Measurements from ENCODE around the gene SNRPD3.
"Not testable (repeated sequence)": the region's sequence is repeated elsewhere in the genome, so short reads cannot be mapped to it uniquely, and the experiment has no call there.

DNA sequence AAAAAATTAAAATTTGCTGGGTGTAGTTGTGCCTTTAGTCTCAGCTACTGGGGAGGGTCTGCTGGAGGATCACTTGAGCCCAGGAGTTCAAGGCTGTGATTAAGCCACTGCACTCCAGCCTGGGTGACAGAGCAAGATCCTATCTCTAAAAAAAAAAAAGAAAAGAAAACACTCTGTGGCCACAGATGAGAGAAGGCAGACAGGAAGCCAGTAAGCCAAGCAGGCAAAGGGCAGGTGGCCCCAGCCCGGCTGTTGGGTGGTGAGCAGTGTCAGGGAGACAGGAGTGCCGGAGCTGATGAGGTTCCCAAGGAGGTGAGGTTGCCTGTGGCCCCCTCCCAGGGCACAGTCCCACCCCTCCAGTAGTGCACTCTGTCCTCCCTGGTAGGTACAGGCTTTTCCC is 66.8 kb downstream of the SNRPD3 start:
- TF ChIP-seq, protein P1, sequence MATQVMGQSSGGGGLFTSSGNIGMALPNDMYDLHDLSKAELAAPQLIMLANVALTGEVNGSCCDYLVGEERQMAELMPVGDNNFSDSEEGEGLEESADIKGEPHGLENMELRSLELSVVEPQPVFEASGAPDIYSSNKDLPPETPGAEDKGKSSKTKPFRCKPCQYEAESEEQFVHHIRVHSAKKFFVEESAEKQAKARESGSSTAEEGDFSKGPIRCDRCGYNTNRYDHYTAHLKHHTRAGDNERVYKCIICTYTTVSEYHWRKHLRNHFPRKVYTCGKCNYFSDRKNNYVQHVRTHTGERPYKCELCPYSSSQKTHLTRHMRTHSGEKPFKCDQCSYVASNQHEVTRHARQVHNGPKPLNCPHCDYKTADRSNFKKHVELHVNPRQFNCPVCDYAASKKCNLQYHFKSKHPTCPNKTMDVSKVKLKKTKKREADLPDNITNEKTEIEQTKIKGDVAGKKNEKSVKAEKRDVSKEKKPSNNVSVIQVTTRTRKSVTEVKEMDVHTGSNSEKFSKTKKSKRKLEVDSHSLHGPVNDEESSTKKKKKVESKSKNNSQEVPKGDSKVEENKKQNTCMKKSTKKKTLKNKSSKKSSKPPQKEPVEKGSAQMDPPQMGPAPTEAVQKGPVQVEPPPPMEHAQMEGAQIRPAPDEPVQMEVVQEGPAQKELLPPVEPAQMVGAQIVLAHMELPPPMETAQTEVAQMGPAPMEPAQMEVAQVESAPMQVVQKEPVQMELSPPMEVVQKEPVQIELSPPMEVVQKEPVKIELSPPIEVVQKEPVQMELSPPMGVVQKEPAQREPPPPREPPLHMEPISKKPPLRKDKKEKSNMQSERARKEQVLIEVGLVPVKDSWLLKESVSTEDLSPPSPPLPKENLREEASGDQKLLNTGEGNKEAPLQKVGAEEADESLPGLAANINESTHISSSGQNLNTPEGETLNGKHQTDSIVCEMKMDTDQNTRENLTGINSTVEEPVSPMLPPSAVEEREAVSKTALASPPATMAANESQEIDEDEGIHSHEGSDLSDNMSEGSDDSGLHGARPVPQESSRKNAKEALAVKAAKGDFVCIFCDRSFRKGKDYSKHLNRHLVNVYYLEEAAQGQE (IDR thresholded peaks at IDR 0.05; ENCODE audit: low read depth): not testable (repeated sequence)
- TF ChIP-seq EZH2phosphoT487 (IDR thresholded peaks at IDR 0.05; ENCODE audit: borderline replicate concordance); POLR2AphosphoS5 (IDR thresholded peaks at IDR 0.05; ENCODE audit: low read depth, low read length); ZNF274 (IDR thresholded peaks at IDR 0.05; ENCODE audit: low read depth, low read length); SP1 (IDR thresholded peaks at IDR 0.05; ENCODE audit: low read depth): not testable (repeated sequence)
- TF ChIP-seq, protein P2, sequence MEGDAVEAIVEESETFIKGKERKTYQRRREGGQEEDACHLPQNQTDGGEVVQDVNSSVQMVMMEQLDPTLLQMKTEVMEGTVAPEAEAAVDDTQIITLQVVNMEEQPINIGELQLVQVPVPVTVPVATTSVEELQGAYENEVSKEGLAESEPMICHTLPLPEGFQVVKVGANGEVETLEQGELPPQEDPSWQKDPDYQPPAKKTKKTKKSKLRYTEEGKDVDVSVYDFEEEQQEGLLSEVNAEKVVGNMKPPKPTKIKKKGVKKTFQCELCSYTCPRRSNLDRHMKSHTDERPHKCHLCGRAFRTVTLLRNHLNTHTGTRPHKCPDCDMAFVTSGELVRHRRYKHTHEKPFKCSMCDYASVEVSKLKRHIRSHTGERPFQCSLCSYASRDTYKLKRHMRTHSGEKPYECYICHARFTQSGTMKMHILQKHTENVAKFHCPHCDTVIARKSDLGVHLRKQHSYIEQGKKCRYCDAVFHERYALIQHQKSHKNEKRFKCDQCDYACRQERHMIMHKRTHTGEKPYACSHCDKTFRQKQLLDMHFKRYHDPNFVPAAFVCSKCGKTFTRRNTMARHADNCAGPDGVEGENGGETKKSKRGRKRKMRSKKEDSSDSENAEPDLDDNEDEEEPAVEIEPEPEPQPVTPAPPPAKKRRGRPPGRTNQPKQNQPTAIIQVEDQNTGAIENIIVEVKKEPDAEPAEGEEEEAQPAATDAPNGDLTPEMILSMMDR (IDR thresholded peaks at IDR 0.05 in 2 of 3, conservative IDR thresholded peaks at IDR 0.05 in 1 of 3; ENCODE audit: borderline replicate concordance in 1 of 3, insufficient read depth in 1 of 3, low read depth in 2 of 3, low read length in 2 of 3): not testable (repeated sequence)
